HG02938 (cell line): ENCODE data around the gene MMAB.

Experiments
- ATAC-seq: cut with Tn5 transposase; IDR thresholded peaks from one replicate; pipeline ENCODE4 v1.9.1; 2021; ENCODE audit warnings: mild to moderate bottlenecking, moderate library complexity; ENCODE audit not compliant: unreplicated experiment

Gene MMAB

DNA sequence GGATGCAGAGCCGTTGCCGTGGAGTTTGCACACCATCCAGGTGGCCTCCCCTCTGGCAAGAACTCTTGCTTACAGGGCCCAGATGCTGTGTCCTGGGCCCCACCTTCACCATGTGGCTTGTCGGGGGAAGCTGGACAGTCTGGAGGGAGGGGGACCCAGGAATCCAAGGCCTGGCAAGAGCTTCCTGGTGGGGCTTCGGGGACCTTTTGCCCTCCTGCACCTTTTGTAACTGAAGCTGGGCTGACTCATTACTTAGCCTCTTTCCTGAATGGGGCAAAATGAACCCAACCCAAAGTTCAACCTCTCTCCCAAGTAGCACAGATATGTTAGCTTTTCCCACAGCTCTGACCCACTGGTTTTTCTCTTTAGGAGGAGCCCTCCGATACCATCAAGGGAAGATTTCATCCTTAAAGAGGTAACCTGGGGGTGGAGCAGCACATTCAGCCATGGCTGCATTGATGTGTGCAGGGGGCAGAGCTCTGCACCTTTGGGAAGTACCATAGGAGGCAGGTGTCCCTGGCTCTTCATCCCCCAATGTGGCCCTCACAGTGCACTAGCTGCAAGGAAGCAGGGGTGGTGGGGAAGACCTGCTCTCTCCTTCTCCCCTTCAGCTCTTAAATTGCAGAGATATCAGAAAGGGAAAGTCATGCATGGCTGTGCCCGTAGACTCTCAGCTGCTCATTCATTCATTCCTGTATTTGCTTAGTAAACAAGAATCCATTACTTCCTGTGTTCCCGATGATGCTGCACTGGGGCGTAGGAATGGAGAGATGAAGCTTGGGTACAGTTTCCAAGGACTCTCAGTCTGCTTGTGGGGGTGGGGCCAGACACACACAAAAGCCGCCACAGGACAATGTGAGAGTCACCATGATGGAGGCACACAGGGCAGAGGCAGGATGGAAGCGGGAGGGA is 13.3 kb upstream of the MMAB start:
- ATAC-seq, result no peak

DNA sequence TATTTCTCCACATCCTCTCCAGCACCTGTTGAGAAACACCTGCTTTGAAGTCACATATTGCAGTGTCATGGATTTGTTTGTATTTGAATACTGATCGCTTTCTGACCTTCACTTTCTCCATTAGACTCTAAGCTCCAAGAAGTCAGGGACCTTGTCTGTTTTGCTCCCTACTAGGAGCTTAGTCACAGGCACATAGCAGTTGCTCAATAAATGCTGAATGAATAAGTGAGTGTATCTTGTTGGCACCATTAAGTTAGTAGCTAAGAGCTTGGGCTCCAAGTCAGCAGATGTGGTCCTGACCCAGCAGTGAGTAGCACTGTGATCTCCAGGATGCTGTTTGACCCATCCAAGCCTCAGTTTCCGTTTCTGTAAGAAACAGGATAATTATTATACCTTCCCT is 10.4 kb upstream of the MMAB start:
- no peak for ATAC-seq

DNA sequence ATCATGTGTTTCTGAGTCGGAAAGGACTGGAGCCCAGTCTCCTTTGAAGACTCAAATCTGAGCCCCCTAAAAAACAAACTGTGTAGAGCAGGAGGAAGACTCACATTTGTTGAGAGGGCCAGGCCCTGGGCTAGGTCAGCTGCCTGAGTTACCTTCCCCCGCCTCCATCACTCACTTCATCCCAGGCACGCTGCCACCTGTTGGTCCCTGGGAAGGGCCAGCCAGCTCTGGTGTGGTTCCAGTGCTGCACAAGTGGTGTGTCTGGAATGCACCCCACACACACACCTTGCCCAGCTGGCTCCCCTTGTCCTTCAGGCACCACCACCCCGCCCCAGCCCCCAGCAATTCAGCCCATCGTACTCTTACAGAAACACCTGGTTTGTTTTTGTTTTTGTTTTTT is 9.3 kb upstream of the MMAB start:
- no peak for ATAC-seq

DNA sequence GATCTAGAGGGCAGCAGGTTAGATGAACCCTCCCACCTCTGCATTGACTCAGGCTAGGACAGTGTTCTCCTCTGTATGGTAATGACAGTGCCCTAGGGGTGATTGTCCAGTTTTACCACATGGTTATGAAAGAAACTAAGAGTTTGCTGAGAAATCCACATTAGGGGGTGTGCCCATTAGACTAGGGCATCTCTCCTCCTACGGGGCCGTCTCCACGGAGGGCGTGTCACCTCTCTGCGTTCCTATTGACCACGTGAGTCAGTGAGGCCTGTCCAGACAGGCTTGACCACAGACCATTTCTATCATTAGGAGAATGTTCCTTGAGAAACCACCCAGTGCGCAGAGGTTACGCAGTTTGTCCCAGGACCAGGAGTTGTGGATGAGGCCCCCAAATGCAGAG is 8.6 kb upstream of the MMAB start:
- ATAC-seq, result no peak

DNA sequence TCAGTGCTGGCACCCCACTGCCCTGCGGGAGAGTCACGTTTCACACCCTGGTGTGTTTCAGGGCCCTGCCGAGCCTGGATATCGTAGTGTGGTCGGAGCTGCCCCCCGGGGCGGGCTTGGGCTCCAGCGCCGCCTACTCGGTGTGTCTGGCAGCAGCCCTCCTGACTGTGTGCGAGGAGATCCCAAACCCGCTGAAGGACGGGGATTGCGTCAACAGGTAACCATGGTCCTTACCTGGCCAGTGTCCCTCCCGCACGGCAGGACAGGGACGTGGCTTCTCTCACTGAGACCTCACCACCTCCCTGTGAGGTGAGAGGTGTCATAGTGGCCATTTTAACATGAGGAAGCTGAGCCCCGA is 8.0 kb upstream of the MMAB start:
- ATAC-seq, result no peak

DNA sequence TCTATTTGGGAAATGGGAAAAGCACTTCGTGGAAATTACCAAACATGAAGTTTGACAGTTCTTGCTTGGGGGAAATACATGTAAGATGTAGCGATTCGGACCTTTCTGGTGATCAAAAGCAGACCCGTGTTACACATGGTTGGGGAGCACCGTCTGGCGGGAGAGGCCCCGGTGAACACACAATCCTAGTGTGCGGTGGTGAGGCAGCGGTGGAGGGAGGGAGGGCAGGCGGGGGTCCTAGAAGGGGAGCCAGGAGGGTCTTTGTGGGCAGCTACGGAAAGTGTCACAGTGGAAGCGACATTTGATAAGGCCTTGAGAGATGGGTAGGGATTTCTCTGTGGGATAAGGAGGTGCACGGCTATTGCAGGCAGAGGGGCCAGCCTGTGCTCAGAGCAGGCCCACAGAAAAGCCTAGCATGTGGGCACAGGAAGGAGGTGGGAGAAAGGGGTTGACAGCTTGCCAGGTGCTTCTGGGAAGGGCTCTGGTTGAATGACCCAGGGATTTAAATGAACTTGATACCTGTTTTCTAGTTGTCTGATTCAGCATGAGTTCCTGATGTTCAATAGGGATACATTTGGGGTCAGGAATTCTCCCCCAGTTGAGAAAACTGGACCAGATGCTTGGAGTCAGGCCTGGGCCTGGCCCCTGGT is 7.5 kb upstream of the MMAB start:
- no peak for ATAC-seq

DNA sequence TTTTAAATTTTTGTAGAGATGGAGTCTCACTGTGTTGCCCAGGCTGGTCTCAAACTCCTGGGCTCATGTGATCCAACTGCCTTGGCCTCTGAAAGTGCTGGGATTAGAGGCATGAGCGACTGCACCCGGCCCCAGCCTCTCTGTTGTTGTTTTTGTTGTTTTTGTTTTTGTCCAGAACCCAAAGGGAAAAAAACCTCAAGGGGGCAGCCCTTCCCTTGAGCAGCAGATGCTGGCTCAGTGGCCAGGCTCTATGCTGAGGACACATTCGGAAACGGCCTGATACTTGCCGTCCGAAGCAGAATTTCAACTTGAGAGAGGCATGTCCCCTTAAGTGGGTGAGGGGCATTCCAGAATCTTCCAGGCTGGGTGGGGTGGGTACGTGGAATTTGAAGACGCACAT is 7.0 kb upstream of the MMAB start:
- no peak for ATAC-seq

DNA sequence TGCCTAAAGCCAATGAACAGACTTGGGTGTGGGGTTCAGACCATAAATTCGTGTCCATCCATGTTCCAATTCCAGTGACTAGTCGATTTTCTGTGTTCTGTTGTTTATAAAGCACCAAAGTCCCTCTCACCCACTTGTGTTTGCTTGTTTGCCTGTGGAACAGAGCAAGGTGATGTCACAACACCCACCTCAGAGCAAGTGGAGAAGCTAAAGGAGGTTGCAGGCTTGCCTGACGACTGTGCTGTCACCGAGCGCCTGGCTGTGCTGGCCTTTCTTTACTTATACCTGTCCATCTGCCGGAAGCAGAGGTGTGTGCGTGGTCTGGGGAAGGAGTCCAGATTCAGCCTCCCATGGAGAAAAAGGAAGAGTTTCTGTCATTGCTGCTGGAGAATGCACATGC is 6.3 kb upstream of the MMAB start:
- ATAC-seq, result no peak

DNA sequence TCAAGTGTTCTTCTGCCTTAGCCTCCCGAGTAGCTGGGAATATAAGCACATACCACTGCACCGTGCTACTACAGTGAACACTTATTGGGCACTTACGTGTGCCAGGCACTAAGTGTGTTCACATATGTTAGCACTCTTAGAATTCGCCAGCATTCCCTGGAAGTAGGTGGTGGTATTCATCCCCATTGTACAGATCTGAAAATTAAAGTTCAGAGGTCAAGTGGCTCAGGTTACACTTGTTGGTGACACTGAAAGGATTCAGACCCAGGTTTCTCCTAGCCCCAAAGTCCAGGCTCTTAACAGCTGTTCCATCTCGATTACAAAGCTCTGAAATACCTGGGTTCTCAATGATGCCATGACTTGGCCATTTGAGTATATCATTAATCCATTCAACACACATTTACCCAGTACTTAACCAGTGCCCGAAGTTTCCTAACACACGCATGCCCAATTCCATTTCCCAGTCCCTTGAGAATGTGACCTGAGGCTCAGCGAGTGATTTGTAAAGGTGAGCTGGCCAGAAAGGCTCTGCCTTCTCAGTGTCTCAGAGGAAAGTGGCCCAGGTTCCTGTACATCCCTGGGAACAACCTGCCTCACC is 5.1 kb upstream of the MMAB start:
- ATAC-seq, result no peak

DNA sequence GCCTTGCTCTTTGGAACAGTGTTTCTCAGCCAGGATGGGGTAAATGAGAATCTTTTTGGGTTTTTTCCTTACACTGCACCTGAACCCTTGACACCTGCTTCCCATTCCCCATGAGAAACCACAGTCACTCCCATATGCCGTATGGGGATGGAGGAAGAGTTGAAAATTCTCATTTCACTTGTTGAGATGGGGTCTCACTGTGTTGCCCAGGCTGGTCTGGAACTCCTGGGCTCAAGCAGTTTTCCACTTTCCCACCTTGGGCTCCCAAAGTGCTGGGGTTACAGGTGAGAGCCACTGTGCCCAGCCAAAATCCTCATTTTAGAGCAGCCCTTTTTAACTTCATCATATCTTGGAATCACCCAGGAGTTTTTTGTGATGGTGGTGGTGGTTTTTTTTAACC is 4.0 kb upstream of the MMAB start:
- ATAC-seq, result no peak

DNA sequence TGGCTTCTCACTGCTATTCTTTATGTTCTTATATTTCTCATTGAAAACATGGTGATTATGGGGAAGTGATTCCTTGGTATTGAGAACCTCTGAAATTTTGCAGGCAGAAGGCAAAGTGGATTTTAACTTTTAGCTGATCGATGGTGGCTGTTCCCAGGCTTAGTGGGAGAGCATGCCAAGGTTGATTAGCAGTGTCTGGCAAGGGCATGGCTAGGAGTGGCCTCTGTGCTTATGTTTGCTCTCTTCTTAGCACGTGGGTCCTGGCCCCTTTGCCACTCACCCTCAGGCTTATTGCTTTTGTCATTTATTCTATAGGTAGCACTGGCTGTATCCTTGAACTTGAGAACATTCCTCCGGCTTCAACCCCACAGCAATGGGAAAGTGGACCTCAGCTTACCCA is 2.4 kb upstream of the MMAB start:
- ATAC-seq, result no peak

DNA sequence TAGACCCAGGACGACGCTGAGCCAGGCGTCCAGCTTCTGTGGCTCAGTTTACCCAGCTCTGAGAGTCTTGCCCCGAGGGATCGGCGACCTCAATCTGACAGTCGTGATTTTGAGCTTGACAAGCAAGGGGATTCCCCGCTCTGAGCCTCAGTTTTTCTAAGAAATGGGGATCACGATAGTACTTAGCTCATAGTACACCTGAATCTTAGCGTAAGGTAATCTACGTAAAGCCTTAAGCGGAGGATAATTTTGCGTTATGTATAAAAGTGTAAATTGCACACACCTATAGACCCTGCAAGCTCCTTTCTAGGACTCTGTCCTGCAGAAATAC is 575 bp upstream of the MMAB start:
- peak; percentile 9 for ATAC-seq

DNA sequence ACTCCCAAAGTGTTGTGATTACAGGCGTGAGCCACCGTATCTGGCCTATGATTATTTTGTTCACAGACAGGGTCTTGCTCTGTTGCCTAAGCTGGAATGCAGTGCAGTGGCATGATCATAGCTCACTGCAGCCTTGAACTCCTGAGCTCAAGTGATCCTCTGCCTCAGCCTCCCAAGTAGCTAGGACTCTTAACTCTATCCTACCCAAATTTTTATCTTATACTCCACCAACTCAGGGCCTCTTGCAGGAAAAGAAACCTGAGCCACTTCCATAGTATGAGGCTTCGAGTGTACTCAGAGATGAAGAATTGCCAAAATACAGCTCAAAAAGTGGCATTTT is 828 bp downstream of the MMAB start:
- no peak for ATAC-seq

DNA sequence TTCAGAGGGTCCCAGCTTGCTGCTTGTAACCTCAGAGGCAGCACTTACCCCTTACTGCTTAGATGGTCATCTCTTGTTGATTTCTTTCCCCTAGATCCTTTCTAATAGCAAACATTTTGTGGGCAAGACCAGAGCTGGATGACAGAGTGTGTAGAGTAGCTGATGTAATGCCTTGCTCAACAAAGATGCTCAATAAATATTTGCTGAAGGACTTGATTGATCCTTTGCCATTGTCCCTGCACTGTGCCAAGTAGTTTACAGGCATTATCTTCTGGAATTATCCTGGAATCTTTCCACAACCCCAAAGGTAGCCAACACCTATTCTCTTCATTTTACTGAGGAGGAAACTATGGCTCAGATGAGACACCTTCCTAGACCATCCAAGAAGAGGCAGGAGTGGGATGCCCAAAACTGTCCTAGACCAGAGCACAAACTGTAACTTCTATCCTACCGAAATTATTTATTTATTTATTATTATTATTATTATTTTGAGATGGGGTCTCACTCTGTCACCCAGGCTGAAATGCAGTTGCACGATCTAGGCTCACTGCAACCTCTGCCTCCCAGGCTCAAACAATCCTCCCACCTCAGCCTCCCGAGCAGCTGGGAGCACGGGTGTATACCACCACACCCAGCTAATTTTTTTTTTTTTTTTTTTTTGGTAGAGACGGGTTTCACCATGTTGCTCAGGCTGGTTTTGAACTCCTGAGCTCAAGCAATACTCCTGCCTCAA is 1.4 kb downstream of the MMAB start:
- no peak for ATAC-seq

DNA sequence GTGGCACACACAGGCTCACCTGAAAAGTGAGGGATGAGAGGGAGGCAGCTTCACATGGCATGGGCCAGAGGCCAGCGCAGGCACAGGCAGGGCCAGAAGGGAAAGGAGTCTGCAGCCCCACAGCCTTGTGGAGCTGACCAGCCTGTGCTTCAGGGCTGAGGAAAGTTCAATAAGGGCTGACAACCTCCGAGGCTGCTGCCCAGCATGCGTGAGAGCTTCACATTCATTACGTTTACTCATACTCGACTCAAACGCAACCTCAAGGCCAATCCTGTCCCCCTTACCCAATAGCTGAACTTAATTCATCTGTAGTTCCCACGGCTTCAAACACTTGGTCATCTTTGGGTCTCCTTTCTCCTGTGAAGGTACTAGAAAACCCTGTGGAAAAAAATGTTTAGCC is 4.8 kb downstream of the MMAB start:
- no peak for ATAC-seq

DNA sequence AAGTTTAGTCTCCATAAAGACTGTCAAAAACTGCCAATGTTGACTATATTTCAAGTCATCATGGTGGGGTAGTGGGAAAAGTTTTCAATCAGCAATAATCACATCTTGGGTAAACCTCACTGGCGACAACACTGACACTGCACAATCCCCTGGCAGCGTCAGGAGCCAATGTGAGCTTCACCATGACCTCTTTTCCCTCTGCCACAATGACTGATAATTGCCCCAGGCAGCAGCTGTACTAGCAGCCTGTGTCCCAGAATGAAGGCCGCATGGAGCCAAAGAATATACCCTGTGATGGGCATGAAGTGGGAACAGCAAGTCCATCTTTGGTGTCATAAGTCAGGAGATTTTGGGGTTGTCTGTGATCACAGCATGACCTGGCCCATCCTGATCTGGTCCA is 5.3 kb downstream of the MMAB start:
- ATAC-seq, result no peak

DNA sequence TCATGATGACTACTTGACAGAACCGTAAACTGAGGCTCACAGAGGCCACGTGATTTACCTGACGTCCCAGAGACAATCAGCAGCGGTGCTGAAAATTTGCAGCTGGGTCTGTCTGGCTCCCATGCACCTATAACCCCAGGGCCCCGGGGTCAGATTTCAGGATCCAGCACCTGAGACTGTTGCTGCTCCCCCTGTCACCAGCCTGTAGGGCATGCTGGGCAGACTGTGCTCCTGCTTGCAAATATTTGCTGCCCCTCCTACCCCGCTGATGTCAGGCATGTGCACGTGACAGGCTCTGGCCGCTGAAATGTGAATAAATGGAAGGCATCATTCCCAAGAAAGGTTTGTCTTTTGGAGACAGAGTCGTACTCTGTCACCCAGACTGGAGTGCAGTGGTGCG is 6.0 kb downstream of the MMAB start:
- no peak for ATAC-seq

DNA sequence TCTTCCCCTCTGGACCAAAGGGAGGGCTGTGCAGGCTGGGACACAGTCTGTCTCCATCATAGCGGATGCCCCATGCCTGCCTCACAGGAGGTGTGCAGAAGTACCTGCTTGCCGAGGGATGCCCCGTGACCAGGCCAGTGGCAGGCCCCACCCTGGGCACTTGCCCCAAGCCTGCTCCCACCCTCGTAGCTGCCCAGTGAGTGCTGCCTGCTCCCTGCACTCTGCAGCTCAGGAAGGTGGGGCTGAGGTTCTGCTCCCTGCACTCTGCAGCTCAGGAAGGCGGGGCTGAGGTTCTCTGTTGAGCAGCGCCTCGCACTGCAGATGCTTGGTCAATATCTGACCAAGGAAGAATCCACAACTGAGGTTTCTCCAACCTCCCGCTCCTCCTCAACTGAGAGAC is 6.9 kb downstream of the MMAB start:
- ATAC-seq, result no peak

DNA sequence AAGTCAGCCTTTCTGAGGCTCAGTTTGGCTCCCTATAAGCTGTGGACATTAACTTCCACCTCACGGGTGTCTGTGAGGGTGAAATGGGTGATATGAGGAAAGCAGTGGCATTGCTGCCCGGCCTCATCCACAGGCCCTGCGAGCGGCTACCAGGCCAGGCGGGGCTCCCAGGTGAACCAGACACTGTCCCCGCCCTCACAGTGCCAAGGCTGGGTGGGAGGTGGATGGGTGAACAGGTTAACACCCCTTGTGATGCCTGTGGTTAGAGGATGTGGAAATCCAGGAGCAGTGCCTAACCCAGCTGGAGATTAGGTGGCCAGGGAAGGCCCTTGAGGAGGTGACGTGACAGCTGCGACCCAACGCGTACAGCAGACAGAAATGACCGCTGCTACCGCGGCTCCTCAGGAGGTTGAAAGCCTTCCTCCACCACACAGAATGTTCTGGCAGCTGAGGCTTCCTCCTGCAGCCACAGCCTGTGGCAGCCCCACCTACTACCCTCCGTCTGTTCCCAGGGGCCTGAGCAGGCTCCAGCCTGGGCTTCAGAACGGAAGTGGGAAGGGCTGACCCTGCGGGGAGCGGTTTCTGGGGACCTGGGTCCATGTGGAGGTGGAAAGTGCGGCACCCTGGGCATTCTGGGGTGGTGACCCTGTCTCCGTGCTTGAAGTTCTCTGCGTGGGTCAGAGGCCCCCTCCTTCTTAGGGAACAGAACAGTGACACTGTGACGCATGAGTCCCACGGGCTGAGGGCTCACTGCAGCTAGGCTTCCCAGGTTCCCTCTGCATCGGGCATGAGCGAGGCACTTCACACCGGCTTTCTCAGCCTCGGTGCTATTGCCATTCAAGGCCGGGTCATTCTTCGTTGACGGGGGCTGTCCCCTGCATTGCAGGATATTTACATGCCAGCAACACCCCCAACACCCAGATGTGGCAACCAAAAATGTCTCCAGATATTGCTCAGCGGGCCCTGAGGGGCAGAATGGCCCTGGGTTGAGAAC is 9.7 kb downstream of the MMAB start:
- ATAC-seq, result no peak

DNA sequence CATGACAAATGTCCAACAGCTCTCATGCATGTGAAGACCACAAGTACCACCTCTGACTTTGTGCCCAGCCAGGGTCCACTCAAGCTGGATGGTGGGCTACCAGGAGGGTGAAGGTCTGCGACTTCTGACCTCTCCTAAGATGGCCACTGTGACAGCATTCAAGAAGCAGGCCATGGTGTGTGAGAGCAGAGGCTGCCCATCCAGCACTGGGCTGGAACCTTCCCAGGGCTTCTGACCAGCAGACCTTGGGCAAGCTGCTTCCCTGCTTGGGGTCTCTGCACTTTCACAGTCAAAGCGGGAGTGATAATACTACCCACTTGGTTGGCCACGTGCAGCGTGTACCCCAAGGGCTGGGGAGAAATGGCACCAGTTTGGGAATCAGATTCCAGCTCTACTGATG is 10.4 kb downstream of the MMAB start:
- no peak for ATAC-seq

DNA sequence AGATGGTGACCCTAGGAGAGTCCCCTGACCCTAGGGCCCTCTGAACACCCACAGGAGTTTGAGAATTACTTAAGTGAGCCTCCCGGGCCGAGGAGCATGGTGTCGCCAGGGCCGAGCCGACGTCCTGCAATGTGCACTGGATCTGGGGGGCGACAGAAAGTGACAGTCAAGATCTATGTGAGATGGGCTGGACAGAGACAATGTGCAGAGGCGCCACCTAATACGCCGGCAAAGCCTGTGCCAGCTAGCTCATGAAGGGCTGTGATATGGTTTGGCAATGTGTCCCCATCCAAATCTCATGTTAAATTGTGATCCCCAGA is 11.6 kb downstream of the MMAB start:
- no peak for ATAC-seq
